GM12891 (cell line): ENCODE results near the gene CREB5.

Experiments used
- DNase-seq: peaks from one replicate; pipeline ENCODE4 v3.0.0; 2011; ENCODE audit warnings: low spot score; ENCODE audit not compliant: insufficient read length
- FAIRE-seq: peaks from 2 replicates; lab custom pipeline; 2011; peaks lifted over from hg19 to GRCh38; lab: Jason Lieb, UNC
- PAX5 ChIP-seq: IDR thresholded peaks from 2 replicates; pipeline ENCODE4 v1.6.1; 2011; ENCODE audit warnings: low read length, moderate library complexity, mild to moderate bottlenecking; ENCODE audit not compliant: insufficient read depth, severe bottlenecking
- POLR2A ChIP-seq: IDR thresholded peaks from 2 replicates; pipeline ENCODE4 v1.6.1; 2011; ENCODE audit warnings: low read depth, low read length, control low read depth
- POLR2AphosphoS5 ChIP-seq: IDR thresholded peaks from 2 replicates; pipeline ENCODE4 v1.6.1; 2011; ENCODE audit warnings: low read depth, low read length, control low read depth
- POU2F2 ChIP-seq: IDR thresholded peaks from 2 replicates; pipeline ENCODE4 v1.6.1; 2011; ENCODE audit warnings: low read depth, mild to moderate bottlenecking, control low read depth, low read length, moderate library complexity
- SPI1 ChIP-seq: IDR thresholded peaks from 2 replicates; pipeline ENCODE4 v1.6.1; 2011; ENCODE audit warnings: low read depth, low read length, control low read depth
- TAF1 ChIP-seq: IDR thresholded peaks from 2 replicates; pipeline ENCODE4 v1.6.1; 2011; ENCODE audit warnings: low read depth, low read length, control low read depth

CREB5 gene

DNA sequence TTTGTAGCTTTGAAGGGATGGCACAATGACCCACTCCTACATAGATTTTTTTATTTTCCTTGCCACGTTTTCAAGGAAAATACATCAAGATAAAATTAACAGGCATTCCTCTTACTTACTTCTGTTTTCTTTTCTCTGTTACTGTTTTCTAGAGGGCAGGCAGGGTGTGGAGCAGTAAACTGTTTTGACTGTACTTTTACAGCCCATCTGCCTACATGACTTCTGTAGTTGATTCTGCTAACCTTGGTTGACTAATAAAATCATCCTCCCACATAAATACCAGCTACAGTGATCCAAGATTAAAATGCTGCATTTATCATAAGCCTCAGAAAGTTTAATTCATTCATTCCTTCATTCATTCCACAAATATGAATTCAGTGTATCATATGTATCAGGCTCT is 387.3 kb downstream of the CREB5 start:
- no peak for FAIRE-seq
- TF ChIP-seq POLR2AphosphoS5, result no peak
- no peak for TF ChIP-seq PAX5
- no peak for TF ChIP-seq SPI1
- no peak for TF ChIP-seq TAF1
- no peak for TF ChIP-seq POLR2A
- no peak for TF ChIP-seq POU2F2
- no peak for DNase-seq

DNA sequence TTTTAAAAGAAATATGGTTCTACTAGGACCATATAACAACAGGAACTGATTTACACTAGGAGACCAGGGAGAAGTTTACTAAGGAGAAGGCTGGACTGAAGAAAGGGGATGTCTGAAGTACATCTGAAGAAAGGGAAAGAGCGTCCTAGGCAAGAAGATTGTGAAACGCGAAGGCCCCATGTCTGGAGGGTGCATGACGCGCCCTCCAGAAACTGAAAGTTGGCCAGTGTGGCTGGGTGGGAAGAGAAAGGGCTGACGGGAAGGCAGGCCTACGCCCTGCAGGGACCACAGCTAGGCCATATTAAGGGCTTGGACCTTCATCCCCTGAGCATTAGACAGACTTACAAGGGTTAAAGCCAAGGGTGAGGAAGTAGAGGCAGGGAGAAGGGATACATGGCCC is 387.8 kb downstream of the CREB5 start:
- no peak for TF ChIP-seq POLR2A
- TF ChIP-seq POU2F2, result no peak
- TF ChIP-seq SPI1, result no peak
- no peak for TF ChIP-seq POLR2AphosphoS5
- no peak for TF ChIP-seq TAF1
- no peak for TF ChIP-seq PAX5
- FAIRE-seq (no peak), DNase-seq (no peak)

DNA sequence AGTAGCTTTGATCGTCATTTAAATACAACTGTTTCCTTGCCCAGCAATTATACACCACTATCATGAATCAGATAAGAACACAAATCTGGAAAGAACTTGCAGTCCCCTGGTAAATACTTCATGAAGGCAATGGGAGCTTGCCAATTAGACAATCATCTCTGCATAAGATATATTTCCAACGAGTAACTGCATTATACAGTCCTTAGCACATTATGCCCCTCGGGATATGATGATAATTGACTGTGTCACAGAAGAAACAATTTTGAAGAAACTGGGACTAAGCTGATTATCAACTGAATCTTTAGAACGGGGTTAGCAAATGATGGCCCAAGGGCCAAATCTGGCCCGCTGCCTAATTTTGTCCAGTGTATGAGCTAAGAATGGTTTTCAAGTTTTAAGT is 390.1 kb downstream of the CREB5 start:
- no peak for DNase-seq
- no peak for FAIRE-seq
- no peak for TF ChIP-seq POLR2A
- no peak for TF ChIP-seq SPI1
- TF ChIP-seq POLR2AphosphoS5, result no peak
- no peak for TF ChIP-seq PAX5

DNA sequence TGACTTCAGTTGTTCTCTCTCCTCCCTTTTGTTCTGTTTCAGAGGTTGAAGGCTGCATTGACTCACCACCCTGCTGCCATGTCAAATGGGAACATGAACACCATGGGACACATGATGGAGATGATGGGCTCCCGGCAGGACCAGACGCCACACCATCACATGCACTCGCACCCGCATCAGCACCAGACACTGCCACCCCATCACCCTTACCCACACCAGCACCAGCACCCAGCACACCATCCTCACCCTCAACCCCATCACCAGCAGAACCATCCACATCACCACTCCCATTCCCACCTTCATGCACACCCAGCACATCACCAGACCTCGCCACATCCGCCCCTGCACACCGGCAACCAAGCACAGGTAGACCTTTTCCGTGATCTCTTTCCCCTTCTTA is 391.8 kb downstream of the CREB5 start:
- FAIRE-seq, result no peak
- TF ChIP-seq PAX5, result no peak
- TF ChIP-seq POLR2AphosphoS5, result no peak
- no peak for TF ChIP-seq TAF1
- TF ChIP-seq POU2F2, result no peak
- no peak for TF ChIP-seq SPI1
- no peak for TF ChIP-seq POLR2A
- DNase-seq, result no peak

DNA sequence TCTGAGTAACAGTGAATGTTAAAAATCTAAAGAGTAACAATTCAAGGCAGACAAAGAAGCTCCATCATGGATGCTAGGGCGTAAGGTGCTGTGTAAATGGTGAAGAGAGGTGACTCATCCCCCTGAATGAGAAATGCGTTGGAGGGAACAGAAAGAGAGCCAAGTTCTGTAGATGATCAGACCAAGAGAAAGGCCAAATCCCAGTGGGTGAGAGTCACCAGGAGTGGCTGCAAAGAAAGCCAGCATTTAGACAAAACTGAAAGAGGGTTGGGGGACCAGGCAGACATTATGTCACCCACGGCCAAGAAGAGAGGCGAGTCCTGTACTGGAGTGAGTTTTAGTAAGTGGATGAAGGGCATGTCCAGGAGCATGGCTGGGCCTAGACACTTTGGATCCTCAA is 392.7 kb downstream of the CREB5 start:
- TF ChIP-seq TAF1 (no peak), SPI1 (no peak), POU2F2 (no peak), POLR2A (no peak), POLR2AphosphoS5 (no peak), PAX5 (no peak)
- DNase-seq (no peak), FAIRE-seq (no peak)

DNA sequence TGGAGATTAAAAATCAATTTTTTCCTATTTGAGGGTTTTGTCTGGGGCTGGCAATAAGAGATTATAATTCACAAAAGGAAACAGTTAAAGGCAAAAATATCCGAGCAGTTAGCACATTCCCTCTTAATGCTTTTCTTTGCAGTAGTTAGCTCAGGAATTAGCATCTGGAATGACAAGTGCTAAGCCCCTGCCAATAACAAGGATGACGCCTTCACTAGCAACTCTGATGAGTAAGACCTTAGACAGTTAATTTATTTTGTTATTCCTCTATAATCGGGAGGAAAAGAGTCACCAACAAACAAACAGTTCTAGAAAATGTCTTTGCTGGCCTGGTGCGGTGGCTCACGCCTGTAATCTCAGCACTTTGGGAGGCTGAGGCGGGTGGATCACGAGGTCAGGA is 394.5 kb downstream of the CREB5 start:
- DNase-seq, result no peak
- FAIRE-seq, result no peak
- TF ChIP-seq POLR2AphosphoS5 (no peak), PAX5 (no peak), POLR2A (no peak), SPI1 (no peak), TAF1 (no peak), POU2F2 (no peak)

DNA sequence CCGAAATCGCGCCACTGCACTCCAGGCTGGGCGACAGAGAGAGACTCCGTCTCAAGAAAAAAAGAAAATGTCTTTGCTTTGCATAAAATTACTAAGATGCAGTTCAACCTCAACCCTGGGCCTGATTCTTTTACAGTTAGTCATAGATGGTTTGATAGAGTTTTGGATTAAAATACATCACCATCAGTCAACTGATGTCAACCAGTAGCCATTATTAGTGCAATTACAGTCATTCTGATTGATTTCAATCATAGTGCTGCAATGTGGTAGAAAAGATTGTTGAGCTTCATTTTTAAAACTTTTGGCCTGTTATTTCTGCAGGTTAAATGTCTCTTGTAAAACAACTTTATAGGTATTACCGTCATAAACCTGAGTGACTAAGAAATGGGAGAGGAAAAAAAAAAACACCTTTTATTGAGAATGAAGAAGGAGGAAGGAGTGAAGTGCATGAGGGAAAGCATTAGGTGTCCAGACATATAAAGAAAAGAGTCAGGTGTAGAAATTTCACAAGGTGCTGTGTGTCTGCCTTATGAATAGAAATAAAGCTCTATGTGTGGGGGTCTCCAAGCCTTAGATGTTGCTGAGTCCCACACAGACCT is 395.2 kb downstream of the CREB5 start:
- DNase-seq (no peak), FAIRE-seq (no peak)

DNA sequence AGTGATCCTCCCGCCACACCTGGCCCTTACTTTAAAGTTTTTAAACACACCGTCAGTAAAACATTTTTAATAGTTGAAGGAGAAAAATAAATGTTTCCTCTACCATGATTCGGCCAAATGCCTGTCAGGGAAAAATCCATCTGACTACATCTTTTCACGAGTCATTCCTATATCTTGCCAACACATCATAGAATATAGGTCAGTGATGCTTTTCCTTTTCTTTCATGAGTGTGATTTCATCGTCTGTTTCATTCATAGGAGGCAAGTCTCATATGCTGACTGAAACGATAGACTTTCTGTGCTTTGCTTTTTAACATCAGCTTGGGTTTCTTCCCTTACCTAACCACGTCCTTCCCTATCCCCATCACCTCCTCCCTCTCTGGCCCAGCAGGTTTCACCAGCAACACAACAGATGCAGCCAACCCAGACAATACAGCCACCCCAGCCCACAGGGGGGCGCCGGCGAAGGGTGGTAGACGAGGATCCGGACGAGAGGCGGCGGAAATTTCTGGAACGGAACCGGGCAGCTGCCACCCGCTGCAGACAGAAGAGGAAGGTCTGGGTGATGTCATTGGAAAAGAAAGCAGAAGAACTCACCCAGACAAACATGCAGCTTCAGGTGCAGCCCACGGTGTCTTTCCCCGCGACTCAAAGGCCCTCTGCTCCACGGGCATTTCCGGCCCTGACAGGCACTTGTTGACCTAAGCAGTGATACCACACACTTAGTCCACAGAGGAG is 396.6 kb downstream of the CREB5 start:
- DNase-seq (peak; percentile 25), FAIRE-seq (peak; percentile 85)
- TF ChIP-seq SPI1 (no peak), PAX5 (peak; percentile 21), POU2F2 (no peak)

More for the DNA sequence above, 395.2 kb downstream of the CREB5 start:
- TF ChIP-seq POLR2AphosphoS5 (no peak), TAF1 (no peak), PAX5 (no peak), SPI1 (no peak), POU2F2 (no peak), POLR2A (no peak)

DNA sequence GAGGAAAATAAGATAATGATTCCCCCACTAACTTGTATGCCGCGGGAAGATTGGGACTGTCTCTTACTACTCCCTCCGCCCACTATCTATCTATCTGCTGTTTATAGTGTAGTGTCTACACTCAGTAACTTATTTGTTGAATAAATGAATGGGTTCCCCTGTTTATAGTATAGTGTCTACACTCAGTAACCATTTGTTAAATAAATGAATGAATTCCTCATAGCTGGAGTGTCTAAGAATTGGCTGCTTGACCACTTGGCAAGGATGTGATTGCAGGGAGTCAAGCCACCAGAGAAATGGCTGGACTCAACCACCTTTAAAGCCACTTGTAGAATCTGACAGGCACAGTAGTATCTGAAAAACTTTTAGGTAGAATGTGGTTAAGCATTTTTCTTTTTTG is 398.7 kb downstream of the CREB5 start:
- TF ChIP-seq POLR2AphosphoS5, result no peak
- TF ChIP-seq TAF1, result no peak
- no peak for TF ChIP-seq PAX5
- TF ChIP-seq SPI1, result no peak
- no peak for TF ChIP-seq POLR2A
- no peak for TF ChIP-seq POU2F2
- FAIRE-seq (peak; percentile 74), DNase-seq (no peak)

DNA sequence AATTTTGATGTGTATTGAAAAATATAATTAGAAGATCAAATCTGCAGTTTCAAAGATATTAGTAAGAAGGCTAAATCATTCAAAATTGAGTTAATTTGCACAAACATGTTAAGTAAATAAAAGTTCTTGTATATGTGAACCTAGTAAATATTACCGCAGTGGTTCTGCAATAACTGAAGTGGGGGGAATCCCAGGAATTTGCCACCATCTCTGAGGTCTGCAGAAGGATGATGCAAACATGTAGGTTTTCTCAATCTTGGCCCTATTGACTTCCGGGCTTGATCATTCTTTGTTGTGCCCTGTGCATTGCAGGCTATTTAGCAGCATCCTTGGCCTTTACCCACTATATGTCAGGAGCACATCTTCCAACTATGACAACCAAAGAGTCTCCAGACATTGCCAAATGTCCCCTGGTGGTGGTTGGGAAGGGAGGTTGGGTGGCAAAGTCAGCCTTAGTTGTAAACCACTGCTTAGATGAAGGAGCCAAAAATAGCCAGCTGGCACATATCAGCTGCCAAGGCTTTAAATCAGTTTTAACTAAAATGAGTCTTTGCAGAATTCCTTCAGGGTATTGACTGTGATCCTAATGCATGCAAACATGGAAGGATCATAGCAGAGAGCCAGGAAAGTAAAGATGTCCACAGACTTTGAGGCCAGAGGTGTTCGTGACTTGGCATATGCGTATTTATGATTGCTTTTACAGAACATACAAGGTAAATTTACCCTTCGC is 399.5 kb downstream of the CREB5 start:
- FAIRE-seq, result peak; percentile 47
- no peak for TF ChIP-seq POU2F2
- no peak for TF ChIP-seq PAX5
- no peak for TF ChIP-seq POLR2AphosphoS5
- TF ChIP-seq SPI1, result no peak
- TF ChIP-seq POLR2A, result no peak
- no peak for TF ChIP-seq TAF1
- DNase-seq, result no peak
